VCaP (cell line): Measurements from ENCODE around the gene PRC1.
A peak's percentile ranks its signal among the peaks of the same experiment; 100 is the strongest.
"Not testable (repeated sequence)": the region's sequence is repeated elsewhere in the genome, so short reads cannot be mapped to it uniquely, and the experiment has no call there.

Source experiments
- H3K27ac ChIP-seq: fragments of 450-650 bp; 2 replicates; pipeline ENCODE4 v1.5.1; 2017
- TF ChIP-seq, protein P1 (sequence below): fragments of 450-650 bp; conservative IDR thresholded peaks from 2 replicates; pipeline ENCODE4 v1.5.1; 2017; ENCODE audit warnings: mild to moderate bottlenecking, moderate library complexity

Gene PRC1

DNA sequence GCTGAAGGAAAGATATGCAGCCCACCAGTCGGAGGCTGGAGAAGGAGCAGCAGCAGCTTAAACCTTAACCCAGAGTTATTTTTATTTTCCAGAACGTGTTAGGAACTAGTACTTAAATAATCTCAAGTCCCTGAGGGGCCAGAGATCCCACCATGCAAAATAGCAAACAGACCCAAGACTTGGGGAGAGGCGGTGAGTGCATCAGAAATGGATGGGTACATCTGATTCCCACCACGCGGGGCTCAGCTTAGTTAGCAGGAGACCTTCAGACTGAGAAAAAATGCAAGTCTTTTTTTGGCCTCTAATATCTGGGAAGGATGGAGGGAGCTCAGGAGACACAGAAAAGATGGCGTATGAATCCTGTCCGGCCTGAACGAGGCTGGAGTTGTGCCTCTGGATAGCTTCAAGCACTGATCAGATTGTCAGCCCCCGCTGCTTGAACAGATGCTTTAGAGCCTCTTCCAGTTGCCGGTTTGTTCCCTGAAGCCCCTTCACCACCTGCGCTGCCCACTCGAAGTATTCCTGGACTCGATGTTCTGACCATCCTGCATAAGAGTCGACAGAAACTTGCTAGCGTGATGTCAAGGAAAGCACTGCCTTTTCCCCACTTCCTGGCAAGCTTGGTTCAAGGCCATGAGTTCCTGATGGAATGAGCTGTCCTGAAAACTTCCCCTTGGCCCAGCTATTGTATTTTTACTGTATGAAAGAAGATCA lies 63.3 kb downstream of the PRC1 start:
- TF ChIP-seq, protein P1, sequence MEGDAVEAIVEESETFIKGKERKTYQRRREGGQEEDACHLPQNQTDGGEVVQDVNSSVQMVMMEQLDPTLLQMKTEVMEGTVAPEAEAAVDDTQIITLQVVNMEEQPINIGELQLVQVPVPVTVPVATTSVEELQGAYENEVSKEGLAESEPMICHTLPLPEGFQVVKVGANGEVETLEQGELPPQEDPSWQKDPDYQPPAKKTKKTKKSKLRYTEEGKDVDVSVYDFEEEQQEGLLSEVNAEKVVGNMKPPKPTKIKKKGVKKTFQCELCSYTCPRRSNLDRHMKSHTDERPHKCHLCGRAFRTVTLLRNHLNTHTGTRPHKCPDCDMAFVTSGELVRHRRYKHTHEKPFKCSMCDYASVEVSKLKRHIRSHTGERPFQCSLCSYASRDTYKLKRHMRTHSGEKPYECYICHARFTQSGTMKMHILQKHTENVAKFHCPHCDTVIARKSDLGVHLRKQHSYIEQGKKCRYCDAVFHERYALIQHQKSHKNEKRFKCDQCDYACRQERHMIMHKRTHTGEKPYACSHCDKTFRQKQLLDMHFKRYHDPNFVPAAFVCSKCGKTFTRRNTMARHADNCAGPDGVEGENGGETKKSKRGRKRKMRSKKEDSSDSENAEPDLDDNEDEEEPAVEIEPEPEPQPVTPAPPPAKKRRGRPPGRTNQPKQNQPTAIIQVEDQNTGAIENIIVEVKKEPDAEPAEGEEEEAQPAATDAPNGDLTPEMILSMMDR: no peak
- H3K27ac ChIP-seq: peak overlapping the region; percentile 94

DNA sequence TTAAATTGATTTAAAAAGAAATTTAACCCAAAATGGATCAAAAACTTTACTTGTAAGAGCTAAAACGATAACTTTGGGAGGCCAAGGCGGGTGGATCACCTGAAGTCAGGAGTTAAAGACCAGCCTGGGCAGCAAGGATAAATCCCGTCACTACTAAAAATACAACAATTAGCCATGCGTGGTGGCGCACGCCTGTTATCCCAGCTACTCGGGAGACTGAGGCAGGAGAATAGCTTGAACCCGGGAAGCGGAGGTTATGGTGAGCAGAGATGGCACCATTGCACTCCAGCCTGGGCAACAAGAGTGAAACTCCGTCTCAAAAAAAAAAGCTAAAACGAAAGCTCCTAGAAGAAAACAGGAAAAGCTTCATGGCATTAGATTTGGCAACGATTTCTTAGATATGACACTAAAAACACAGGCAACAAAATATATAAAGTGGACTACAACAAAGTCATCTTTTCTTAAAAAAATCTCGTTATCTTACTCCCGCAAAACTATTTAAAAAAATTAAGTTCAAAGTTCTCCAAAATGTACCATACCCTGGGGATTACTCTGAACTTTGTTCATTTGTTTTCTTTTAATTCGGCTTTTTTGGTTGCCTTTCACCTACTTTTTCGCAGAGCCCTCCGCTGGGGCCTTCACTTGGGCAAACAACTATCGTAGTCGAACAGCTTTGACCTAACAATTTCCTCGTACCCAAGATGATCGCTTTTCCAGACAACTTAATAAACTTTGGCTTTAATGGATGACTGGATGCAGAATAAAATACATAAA lies 64.9 kb downstream of the PRC1 start:
- TF ChIP-seq, protein P1: no peak
- H3K27ac ChIP-seq: peak overlapping the region; percentile 94

- not testable (repeated sequence) for H3K27ac ChIP-seq
Measured at GRCh38 chr15:90928106-90928505, 66.2 kb downstream of the PRC1 start.

- not testable (repeated sequence) for H3K27ac ChIP-seq
Measured at GRCh38 chr15:90926766-90927165, 67.6 kb downstream of the PRC1 start.

DNA sequence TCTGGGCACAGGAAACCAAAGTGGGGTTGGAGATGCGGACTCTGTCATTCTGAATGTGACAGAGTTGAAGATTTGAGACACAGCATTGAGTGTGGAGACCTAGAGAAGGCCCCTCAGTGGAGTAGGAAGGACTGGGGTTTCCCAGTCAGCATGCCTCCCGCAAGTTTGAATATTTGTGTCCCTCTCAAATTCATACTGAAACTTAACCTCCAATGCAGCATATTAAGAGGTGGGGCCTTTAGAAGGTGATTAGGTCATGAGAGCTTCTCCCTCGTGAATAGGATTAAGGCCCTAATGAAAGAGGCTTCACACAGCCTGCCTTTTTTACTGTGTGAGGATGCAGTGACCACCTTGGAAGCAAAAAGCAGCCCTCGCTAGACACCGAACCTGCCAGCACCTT lies 70.0 kb downstream of the PRC1 start:
- TF ChIP-seq, protein P1: no peak
- no peak overlapping the region for H3K27ac ChIP-seq

GRCh38 chr15:90922712-90923322 lies 71.5 kb downstream of the PRC1 start:
- H3K27ac ChIP-seq: not testable (repeated sequence)

GRCh38 chr15:90921887-90922286 lies 72.4 kb downstream of the PRC1 start:
- no peak overlapping the region for H3K27ac ChIP-seq
- TF ChIP-seq, protein P1: no peak

DNA sequence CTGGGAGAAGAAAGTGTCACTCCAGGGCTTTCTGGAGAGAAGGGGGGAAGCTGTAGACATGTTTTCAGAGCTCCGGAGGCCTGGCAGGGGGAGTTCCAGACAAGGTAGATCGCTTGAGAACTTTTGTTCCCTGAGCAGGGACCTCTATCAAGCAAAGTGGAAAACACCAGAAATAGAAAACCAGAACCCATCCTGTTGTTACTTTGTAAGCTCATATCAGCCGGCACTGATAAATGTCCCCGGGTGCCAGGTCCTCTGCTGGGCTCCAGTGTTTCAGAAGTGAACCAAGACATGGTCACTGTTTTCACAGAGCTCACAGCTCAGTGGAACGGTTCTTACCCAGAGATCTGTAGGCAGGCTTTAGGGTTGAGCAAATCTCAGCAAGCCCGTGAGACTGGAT lies 75.5 kb downstream of the PRC1 start:
- TF ChIP-seq, protein P1: no peak
- no peak overlapping the region for H3K27ac ChIP-seq
